ENCODE results near the gene ZNF608. TPM values are rescaled to one million over a fixed set of nuclear protein-coding genes. Genes with fewer than 3 reads are reported as not detected.

ZNF608 gene
- total and polyA plus RNA-seq, 8 donors, result 5.5 to 386 (median 22.9) TPM

- intact Hi-C loops (cut with DNase I; ENCODE audit: low total_unique reads), result no loop called here
- DNase-seq, result peak in 1 of 2 donors; percentile 46
- Histone ChIP-seq H3K27ac (peak overlapping the region in 3 of 5 donors; percentile 36 to 60 (median 49)), H3K27me3 (no peaks in the 10 kb centered on the region), H3K4me1 (peaks cover 24 to 50% (median 43%) of the 10 kb centered on the region in 4 donors), H3K4me3 (no peak overlapping the region), H3K9me3 (no peaks in the 10 kb centered on the region), H3K36me3 (no peaks in the 10 kb centered on the region)
- WGBS, 5 donors, result 29 to 56% (median 41%) methylated on average over 4 of the region's 4 CpGs
- no peak for TF ChIP-seq POLR2A (IDR thresholded peaks at IDR 0.05)
- TF ChIP-seq, protein P1, sequence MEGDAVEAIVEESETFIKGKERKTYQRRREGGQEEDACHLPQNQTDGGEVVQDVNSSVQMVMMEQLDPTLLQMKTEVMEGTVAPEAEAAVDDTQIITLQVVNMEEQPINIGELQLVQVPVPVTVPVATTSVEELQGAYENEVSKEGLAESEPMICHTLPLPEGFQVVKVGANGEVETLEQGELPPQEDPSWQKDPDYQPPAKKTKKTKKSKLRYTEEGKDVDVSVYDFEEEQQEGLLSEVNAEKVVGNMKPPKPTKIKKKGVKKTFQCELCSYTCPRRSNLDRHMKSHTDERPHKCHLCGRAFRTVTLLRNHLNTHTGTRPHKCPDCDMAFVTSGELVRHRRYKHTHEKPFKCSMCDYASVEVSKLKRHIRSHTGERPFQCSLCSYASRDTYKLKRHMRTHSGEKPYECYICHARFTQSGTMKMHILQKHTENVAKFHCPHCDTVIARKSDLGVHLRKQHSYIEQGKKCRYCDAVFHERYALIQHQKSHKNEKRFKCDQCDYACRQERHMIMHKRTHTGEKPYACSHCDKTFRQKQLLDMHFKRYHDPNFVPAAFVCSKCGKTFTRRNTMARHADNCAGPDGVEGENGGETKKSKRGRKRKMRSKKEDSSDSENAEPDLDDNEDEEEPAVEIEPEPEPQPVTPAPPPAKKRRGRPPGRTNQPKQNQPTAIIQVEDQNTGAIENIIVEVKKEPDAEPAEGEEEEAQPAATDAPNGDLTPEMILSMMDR (IDR thresholded peaks at IDR 0.05), result no peak
- no peak for TF ChIP-seq POLR2AphosphoS5 (IDR thresholded peaks at IDR 0.05)
- TF ChIP-seq EP300 (IDR thresholded peaks at IDR 0.05), result no peak
Observed at GRCh38 chr5:124720593-124720992, 25.8 kb downstream of the ZNF608 start.

DNA sequence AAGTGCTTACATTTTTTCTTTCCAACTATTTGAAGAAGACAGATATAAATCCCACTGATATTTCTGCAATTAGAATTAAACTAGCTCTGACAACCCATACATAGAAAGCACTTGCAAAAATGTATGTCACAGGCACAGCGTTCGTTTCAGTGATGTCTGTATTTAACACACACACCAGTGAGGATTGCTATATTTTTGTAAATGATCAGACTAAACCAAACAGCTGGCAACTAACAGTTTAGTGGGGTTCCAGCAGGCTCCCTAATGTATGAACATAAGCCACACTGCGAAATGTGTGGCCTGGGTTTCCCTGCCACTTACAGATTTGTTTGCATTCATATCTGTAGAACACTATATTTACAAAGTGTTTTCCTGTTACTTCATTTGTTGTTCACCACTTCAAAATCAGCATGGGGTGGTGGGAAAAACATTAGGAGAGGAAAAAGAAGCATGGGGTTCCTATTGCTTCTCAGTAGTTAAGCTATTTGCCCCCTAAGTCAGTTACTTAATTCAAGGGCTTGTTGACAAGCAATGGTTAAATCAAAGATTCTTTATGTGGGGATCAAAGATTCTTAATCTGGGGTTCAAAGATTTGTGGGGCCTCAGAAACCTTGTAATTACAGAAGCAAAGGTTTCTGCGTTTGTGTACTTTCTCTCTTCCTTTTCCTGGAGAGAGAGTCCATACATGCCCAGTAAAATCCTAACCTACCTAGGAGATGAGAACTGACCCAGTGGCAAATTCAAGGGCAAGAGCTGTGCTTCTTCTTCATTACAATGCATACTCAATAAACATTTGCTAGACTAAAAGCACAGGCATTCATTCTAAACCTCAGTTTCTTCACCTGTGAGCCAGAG is 27.1 kb downstream of the ZNF608 start:
- H3K4me3 ChIP-seq, result no peak overlapping the region
- 34 to 53% (median 44%) methylated on average over 4 of the region's 4 CpGs for WGBS, 5 donors
- TF ChIP-seq POLR2AphosphoS5 (IDR thresholded peaks at IDR 0.05) (no peak), EP300 (IDR thresholded peaks at IDR 0.05) (no peak)
- TF ChIP-seq, protein P1 (IDR thresholded peaks at IDR 0.05), result no peak
- H3K27ac ChIP-seq, result peak overlapping the region; percentile 38 to 60 (median 44)
- no peaks in the 10 kb centered on the region for H3K27me3 ChIP-seq
- DNase-seq, result no peak
- peaks cover 24 to 46% (median 41%) of the 10 kb centered on the region in 4 donors for H3K4me1 ChIP-seq
- intact Hi-C loops (cut with DNase I; ENCODE audit: low total_unique reads), result no loop called here
- H3K36me3 ChIP-seq, result no peaks in the 10 kb centered on the region
- no peaks in the 10 kb centered on the region for H3K9me3 ChIP-seq

DNA sequence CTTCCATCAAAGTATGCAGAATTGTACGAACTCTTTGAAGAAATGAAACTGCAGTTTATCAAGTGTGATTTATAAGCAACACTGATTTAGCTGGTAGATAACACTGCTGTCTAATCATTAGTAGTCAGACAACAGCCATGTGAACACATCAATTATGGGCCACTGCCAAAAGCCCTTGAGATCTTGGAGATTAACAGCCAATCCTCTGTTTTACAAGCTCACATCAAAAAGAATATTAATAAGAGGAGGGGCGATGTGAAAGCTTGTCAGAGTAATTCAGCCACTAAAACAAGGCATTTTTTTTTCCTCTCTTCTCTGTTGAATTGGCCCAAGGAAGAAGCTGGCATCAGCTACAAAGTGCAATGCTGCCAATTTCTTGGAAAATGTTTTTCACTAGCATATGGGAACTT is 28.1 kb downstream of the ZNF608 start:
- no peaks in the 10 kb centered on the region for H3K36me3 ChIP-seq
- H3K4me3 ChIP-seq, result no peak overlapping the region
- peak in 1 of 2 donors; percentile 61 for DNase-seq
- intact Hi-C loops (cut with DNase I; ENCODE audit: low total_unique reads), result no loop called here
- H3K27ac ChIP-seq, result peak overlapping the region in 3 of 5 donors; percentile 39 to 60 (median 49)
- TF ChIP-seq, protein P1 (IDR thresholded peaks at IDR 0.05), result no peak
- TF ChIP-seq EP300 (IDR thresholded peaks at IDR 0.05), result no peak
- TF ChIP-seq POLR2A (IDR thresholded peaks at IDR 0.05), result no peak
- TF ChIP-seq POLR2AphosphoS5 (IDR thresholded peaks at IDR 0.05), result no peak
- 20 to 29% (median 26%) methylated on average over 2 of the region's 2 CpGs for WGBS, 5 donors
- H3K4me1 ChIP-seq, result peaks cover 24 to 55% (median 44%) of the 10 kb centered on the region in 4 donors
- no peaks in the 10 kb centered on the region for H3K27me3 ChIP-seq
- H3K9me3 ChIP-seq, result no peaks in the 10 kb centered on the region

DNA sequence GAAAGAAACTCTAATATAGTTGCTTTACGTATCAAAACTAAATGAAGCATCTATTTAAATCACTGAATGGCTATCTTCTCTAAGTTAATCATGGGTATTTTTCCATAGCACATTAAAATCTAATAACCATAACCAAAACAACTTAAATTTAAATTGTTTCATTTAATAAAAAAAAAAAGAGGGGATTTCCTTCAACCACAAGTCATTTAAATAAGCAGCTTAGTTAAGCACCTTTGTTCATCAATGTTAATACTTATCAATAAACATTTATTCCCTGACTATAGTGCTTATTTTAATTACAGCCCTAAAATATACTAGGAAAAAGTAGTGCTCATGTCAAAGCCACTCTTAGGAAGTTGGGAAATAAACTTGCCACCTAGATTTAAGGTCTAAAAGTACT is 30.3 kb downstream of the ZNF608 start:
- Histone ChIP-seq H3K9me3 (no peaks in the 10 kb centered on the region), H3K36me3 (no peaks in the 10 kb centered on the region), H3K4me1 (peaks cover 24 to 61% (median 43%) of the 10 kb centered on the region in 4 donors), H3K27me3 (no peaks in the 10 kb centered on the region), H3K27ac (no peak overlapping the region), H3K4me3 (no peak overlapping the region)
- 87 to 100% (median 100%) methylated on average over 1 of the region's 1 CpG for WGBS, 5 donors
- DNase-seq, result no peak
- intact Hi-C loops (cut with DNase I; ENCODE audit: low total_unique reads), result no loop called here
- no peak for TF ChIP-seq EP300 (IDR thresholded peaks at IDR 0.05)
- TF ChIP-seq POLR2A (IDR thresholded peaks at IDR 0.05), result no peak
- no peak for TF ChIP-seq POLR2AphosphoS5 (IDR thresholded peaks at IDR 0.05)
- TF ChIP-seq, protein P1 (IDR thresholded peaks at IDR 0.05), result no peak
